GM12874 (cell line): Measurements from ENCODE around the gene CPPED1.

Source experiments
- TF ChIP-seq, protein P1 (sequence below): IDR thresholded peaks from 2 replicates; pipeline ENCODE4 v1.5.1; 2011; ENCODE audit warnings: low read depth, mild to moderate bottlenecking, control low read depth, low read length, moderate library complexity; ENCODE audit not compliant: insufficient read depth

Gene CPPED1

DNA sequence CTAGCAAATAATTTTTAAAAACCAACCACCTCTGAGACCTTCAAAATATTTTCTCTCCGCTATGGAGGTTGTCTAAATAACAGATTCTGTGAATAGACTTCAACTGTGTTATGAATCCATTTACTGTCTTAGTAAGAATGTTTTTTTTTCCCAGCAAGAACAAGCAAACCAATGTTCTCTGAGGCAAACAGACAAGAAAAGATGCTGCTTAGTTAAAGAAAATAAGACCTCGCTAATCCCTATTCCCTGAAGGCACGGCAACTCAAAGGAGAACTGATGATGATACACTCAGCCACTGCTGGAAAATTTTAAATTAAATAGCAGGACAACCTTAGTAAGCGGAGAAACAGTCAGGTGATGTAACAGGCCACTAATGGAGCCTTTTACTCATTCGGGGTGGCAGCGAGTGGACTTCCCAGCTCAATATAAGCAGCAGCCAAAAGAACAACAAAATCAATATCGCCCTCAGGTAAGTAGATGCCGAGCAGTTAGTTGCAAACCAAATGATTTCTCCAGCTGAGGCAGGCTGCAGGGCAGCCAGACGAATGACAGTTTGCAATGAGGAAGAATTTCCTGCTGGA lies 81.8 kb downstream of the CPPED1 start:
- TF ChIP-seq, protein P1, sequence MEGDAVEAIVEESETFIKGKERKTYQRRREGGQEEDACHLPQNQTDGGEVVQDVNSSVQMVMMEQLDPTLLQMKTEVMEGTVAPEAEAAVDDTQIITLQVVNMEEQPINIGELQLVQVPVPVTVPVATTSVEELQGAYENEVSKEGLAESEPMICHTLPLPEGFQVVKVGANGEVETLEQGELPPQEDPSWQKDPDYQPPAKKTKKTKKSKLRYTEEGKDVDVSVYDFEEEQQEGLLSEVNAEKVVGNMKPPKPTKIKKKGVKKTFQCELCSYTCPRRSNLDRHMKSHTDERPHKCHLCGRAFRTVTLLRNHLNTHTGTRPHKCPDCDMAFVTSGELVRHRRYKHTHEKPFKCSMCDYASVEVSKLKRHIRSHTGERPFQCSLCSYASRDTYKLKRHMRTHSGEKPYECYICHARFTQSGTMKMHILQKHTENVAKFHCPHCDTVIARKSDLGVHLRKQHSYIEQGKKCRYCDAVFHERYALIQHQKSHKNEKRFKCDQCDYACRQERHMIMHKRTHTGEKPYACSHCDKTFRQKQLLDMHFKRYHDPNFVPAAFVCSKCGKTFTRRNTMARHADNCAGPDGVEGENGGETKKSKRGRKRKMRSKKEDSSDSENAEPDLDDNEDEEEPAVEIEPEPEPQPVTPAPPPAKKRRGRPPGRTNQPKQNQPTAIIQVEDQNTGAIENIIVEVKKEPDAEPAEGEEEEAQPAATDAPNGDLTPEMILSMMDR = no peak

DNA sequence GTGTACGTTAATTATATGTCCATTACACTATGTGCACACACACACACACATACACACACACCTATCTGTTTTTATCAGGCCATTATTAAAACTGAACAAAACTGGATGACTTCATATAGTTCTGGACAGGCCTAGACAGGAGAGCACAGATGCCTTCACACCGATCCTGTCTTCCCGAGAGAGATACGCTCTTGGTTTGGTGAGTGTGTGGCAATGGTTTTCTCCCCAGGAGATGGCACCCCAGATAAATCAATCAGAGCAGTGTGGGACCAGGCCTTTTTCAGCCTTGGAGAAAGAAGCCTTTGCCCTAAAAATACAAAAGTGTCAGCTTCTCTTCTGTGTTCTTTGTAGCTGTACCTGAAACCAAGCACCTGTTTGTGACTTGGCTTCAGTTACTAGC lies 83.7 kb downstream of the CPPED1 start:
- TF ChIP-seq, protein P1 = no peak

DNA sequence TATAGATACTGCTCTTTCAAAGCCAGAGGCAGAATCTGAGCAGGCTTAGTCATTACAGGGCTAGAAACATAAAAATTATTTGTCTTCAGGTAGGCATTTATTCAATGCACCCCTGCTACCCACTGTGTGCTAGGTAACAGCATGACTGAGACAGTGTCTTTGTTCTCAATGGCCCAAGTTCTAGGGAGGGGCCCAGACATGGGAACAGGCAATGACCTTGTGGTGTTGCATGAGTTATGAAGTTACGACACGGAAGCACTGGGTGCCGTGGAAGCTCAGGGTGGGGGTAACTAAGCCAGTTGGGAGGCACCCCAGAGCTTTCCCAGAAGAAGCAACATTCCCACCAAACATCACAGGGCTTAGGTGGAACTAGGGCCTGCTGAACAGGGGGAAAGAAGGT lies 87.0 kb downstream of the CPPED1 start:
- TF ChIP-seq, protein P1 = no peak

DNA sequence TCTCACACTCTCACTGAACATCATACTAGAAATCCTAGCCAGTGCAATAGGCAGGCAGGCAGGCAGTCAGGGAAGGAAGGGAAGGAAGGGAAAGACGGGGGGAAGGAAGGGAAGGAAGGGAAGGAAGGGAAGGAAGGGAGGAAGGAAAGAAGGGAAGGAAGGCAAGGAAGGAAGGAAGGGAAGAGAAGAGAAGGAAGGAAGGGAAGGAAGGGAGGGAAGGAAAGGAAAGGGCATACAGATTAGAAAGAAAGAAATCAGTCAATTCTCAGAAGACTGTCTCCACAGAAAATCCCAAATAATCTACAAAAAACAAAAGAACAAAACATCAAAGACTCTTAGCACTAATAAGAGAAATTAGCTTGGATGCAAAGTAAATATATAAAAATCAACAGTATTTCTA lies 93.9 kb downstream of the CPPED1 start:
- TF ChIP-seq, protein P1 = no peak

DNA sequence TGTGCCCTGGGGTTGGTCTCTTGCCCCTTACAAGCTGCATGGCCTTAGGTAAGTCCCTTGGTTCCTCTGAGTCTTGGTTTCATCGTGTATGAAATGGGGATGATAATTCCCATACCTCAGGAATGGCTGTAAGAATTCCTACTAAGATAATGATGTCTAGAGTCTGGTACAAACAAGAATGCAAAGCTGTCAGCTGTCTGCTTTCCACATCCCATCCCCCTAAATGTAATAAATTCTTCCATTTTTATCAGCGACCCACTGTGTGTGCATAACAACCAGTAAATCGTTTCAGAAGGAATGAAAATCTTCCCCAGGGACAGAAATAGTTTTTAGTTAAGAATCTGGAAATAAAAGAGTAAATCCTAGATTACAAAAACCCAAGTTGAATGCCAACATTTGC lies 95.4 kb downstream of the CPPED1 start:
- TF ChIP-seq, protein P1 = no peak

DNA sequence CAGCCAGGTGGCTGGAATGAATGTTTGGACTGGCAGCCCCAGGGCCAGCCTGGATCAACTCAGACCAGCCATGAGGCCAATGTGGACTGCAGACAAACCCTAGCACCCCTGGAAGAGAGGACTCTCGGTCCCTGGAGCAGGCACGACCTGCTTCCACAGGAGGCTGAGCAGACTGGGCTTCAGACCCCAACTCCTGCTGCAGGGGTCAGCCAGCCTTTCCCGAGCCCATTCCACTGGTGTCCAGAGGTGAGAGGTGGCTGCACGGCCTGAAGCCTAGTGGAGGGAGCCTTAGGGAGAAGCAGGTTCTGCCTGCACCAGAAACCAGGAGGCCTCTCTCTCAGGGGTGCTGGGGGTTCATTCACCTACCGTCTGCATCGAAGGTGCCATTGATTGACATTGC lies 97.1 kb downstream of the CPPED1 start:
- TF ChIP-seq, protein P1 = no peak

DNA sequence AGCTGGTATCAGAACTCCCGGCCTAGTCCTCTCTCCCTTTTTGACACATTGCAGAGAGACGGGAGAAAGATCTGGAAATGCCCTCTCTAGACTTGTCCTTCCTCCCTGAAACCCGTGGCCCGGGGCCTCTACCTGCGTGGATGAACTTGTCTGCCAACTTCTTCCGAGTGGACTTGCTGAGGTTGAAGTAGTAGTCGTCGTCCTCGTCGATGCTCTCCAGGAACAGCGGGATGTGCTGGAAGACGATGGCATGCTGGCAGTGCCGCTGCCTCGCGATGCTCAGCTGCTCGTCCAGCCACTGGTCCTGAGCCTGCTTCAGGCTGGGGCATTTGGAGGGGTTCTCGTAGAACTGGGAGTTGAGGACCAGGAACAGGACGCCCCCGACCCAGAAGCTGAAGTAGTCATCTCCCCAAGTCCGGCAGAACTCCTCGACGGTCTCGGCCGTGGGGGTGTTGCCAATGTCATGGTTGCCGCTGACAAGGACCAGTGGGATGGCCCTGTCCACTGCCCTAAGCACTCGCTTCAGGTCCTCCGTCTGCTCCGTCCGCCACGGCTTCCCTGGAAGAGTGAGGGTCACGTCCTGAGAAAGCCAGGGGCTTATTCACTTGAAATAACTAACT lies 99.1 kb downstream of the CPPED1 start:
- TF ChIP-seq, protein P1 = no peak
